Measurements from ENCODE around the gene GVQW3.

The GVQW3 gene

DNA sequence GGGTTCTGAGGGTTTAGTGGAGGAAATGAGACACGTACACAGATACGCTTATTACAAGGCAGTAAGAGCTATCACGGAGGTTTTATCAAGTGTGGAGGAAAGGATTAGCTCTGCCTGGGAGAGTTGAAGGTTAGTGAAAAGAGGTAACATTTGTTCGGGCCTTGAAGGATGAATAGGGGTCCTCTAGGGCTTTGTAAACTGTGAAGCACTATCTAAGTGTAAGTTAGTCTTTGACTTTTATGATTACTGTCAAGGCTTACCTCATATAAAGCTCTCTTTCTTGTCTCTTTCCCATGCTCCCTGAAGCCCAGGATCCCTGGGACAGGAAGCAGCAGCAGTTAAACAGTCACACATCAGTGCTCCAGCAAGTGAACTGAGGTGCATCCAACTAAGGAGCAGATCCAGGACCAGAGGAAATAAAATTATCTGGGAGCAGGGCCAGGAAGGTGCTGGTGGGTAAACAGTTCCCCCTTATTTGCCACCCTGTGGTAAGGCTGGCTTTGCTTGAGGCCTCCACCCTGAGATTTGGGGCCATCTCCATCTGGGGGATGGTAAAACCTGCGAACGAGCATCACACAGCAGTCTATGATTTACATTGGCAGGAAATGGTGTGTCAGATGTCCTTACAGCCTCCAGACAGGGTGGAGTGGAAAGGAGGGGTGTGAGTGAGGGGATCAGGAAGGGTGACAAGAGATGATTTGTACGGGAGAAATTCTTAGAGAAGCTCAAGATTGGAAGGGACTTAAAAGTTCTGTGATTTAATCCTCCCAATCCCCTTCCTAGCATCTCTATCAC is 27.2 kb downstream of the GVQW3 start:
- DNase-seq (ENCODE audit: extremely low read depth, low read depth) = no peak
- TF ChIP-seq, protein P1, sequence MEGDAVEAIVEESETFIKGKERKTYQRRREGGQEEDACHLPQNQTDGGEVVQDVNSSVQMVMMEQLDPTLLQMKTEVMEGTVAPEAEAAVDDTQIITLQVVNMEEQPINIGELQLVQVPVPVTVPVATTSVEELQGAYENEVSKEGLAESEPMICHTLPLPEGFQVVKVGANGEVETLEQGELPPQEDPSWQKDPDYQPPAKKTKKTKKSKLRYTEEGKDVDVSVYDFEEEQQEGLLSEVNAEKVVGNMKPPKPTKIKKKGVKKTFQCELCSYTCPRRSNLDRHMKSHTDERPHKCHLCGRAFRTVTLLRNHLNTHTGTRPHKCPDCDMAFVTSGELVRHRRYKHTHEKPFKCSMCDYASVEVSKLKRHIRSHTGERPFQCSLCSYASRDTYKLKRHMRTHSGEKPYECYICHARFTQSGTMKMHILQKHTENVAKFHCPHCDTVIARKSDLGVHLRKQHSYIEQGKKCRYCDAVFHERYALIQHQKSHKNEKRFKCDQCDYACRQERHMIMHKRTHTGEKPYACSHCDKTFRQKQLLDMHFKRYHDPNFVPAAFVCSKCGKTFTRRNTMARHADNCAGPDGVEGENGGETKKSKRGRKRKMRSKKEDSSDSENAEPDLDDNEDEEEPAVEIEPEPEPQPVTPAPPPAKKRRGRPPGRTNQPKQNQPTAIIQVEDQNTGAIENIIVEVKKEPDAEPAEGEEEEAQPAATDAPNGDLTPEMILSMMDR (IDR thresholded peaks at IDR 0.05; ENCODE audit: low read depth, low read length, missing control alignments) = no peak
- no peak overlapping the region for H3K4me3 ChIP-seq (replicated peaks; ENCODE audit: low read depth, low read length)

DNA sequence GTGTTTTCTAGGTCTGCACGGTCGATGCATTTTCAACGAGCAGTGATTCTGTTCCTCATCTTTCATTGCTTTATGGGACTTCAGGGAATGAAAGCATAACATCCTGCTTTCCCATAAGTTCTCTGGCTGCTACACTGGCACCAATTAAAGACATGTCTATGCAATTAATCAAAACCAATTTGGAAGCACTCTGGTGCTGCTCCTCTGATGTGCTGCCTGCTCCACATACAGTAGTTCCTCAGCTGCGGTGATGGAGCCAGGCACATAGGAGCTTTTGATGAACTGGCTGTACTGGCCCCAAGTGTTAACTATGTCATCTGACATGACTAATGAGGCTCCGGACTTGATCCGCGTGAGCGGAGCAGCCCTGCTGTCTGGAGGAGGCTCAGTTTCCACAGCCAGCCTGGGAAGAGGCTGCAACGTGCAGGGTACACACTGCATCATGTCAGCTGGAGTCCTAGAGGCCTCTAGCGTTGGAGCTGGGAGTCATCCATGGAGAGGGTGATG is 29.8 kb downstream of the GVQW3 start:
- TF ChIP-seq, protein P1 (IDR thresholded peaks at IDR 0.05; ENCODE audit: low read depth, low read length, missing control alignments) = no peak
- H3K4me3 ChIP-seq (replicated peaks; ENCODE audit: low read depth, low read length) = no peak overlapping the region
- no peak for DNase-seq (ENCODE audit: extremely low read depth, low read depth)

DNA sequence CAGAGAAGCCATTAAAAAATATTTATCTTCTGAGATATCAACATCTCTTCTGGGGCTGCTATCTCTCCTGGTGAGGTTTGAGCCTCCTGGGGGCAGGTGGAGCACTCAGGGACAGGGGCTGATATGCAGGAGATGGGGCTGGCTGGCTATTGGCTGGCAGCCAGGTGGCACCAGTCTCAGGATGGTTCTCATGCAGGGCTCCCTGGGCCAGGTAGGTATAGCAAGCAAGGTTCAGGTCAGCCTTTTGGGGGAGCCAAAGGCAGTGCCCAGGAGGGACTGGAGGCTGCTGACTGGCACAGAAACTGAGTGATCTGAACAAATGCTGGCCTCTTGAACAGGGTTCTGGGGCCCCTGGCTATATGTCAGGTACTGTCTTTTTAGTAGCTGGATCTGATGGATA is 34.0 kb downstream of the GVQW3 start:
- TF ChIP-seq, protein P1 (IDR thresholded peaks at IDR 0.05; ENCODE audit: low read depth, low read length, missing control alignments) = no peak
- DNase-seq (ENCODE audit: extremely low read depth, low read depth) = no peak
- H3K4me3 ChIP-seq (replicated peaks; ENCODE audit: low read depth, low read length) = no peak overlapping the region

DNA sequence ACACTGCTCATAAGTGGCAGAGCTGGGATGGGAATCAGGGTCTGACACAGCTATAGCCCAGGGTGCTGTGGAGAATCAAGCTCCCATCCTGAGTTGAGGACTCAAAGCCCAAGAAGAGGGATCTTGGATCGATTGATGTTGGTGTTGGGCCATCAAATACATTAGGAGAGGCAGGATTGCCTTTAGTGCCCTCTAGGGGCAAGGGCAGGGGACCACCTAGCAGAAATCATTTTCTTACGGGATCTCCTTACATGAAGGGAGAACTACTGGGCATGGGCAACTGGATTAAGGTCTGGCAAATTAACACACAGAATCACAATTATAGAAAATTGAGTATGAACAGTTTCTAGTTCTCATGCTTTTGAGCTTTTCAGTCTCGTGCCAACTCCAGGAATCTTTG is 38.8 kb downstream of the GVQW3 start:
- DNase-seq (ENCODE audit: extremely low read depth, low read depth) = no peak
- no peak overlapping the region for H3K4me3 ChIP-seq (replicated peaks; ENCODE audit: low read depth, low read length)
- TF ChIP-seq, protein P1 (IDR thresholded peaks at IDR 0.05; ENCODE audit: low read depth, low read length, missing control alignments) = peak; percentile 45

DNA sequence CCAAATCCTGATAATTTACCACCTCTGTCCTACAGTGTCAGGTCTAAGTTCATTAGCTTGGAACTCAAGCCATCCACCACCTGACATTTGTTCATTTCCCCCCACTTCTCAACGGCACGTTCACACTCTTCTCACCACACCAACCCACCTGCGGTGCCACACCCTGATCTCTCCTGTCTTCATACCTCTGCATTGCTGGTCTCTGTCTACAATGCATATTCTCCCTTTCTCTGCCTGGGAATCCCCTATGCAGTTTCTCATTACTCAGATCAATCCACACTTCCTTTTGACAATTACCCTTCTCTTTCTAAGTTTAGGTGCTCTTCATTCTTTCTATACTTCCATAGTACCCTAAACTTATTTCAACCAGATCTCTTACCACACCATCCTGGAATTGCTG is 43.3 kb downstream of the GVQW3 start:
- TF ChIP-seq, protein P1 (IDR thresholded peaks at IDR 0.05; ENCODE audit: low read depth, low read length, missing control alignments) = no peak
- no peak overlapping the region for H3K4me3 ChIP-seq (replicated peaks; ENCODE audit: low read depth, low read length)
- no peak for DNase-seq (ENCODE audit: extremely low read depth, low read depth)

DNA sequence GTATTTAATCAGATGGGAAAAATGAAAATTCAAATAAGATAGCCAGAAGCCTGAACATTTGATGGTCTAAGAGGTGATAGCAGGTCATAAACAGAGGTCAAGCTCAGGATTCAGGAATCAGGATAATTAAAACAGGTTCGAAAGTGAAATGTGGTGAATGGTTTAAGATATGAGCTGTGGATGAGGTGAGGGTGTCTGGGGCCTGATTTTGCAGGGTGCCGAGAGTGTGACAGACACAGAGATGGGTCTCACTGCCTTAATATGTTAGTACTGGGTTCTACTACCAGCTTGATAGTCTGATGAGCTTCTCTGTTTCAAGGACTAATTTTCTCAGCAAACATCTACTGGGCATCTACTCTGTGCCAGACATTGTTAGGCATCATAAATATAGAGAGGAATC is 43.8 kb downstream of the GVQW3 start:
- no peak for DNase-seq (ENCODE audit: extremely low read depth, low read depth)
- TF ChIP-seq, protein P1 (IDR thresholded peaks at IDR 0.05; ENCODE audit: low read depth, low read length, missing control alignments) = no peak
- no peak overlapping the region for H3K4me3 ChIP-seq (replicated peaks; ENCODE audit: low read depth, low read length)

Data from HFF-Myc (cell line).